Esophagus mucosa (tissue), 1 donor: ENCODE data around the gene CA5A. TPM values are rescaled to one million over a fixed set of nuclear protein-coding genes. Genes with fewer than 3 reads are reported as not detected.
"Not testable (repeated sequence)": the region's sequence is repeated elsewhere in the genome, so short reads cannot be mapped to it uniquely, and the experiment has no call there.

Source experiments
- ATAC-seq: fragments of 200-7000 bp; cut with Tn5 transposase; one replicate; pipeline ENCODE4 v1.9.1; 2020
- total RNA-seq: library from RNA; stranded (reverse); gene quantifications from one replicate; pipeline ENCODE4 v1.2.4, GENCODE V29; 2023
- donor health status: DM: yes; HTN: yes; CAD: no.

CA5A gene
- total RNA-seq, 1 donor from 2014 or later: not detected

DNA sequence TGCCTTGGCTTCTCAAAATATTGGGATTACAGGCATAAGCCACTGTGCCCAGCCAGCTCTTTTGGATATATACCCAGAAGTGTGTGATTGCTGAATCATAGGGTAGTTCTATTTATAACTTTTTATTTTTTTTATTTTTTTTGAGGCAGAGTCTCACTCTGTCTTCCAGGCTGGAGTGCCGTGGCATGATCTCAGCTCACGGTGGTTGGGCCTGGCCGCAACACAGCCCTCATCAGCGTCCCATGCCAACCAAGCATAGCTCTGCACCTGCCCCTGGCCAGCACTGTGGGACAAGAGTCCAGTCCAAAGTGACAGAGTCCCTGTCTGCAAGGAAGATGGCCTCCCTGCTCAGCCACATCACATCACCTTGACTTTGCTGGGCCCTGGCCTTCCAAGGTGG, 42.3 kb downstream of the CA5A start:
- peak; percentile 14 for ATAC-seq

DNA sequence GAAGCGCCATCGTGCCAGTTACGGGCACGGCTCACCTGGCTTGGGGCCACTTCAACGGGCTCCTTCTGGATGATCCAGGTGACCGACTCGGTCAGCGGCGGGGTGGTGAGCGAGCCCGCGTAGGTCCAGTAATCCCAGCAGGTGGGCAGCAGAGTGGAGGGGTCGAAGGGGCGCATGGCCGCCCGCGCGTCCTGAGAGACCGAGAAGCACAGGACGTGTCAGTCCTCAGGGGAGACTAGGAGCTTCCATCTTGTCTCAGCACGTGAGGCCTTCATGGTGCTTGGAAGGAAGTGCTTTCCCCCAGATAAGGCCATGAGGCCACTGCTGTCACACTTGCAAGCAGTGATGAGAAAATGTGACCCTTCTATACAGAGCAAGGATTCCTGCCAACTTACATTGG, 44.6 kb downstream of the CA5A start:
- peak; percentile 23 for ATAC-seq

DNA sequence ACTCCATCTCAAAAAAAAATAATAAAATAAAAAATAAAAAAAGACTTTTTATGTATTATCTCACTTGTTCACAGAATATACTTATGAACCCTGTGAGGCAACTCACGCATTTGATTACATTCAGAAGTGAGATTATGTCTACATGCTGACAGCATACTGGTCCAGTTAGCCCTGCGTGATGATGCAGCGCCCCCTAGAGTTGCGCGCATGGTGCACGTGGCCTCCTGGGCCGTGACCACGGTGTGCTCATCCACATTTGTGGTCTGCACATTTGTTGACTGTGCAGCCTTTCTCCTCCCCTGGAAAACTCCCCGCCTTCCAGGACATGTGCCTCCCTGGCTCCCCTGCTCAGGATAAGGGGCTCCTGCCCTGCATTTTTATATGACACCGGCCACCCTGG, 46.6 kb downstream of the CA5A start:
- not testable (repeated sequence) for ATAC-seq

- ATAC-seq: not testable (repeated sequence)
Measured at GRCh38 chr16:87888346-87888745, 48.0 kb downstream of the CA5A start.

DNA sequence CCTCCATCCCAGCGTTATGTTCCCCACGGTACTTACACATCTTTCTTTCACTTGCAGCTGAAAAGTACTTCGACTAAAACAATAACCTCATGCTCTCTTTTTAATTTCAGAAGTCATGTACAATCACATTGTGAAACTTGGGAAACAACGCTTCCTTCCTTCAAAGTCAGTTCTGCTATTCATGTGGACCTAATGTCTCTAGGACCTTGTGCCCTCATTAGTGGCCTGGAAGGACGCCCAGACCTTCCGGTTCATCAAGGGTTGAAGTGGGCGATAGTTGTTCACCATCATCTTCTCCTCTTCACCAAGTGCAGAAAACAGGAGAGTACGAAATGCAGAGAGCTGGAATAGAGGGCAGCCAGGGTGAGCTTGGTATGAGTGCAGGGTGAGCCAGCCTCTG, 48.4 kb downstream of the CA5A start:
- not testable (repeated sequence) for ATAC-seq

DNA sequence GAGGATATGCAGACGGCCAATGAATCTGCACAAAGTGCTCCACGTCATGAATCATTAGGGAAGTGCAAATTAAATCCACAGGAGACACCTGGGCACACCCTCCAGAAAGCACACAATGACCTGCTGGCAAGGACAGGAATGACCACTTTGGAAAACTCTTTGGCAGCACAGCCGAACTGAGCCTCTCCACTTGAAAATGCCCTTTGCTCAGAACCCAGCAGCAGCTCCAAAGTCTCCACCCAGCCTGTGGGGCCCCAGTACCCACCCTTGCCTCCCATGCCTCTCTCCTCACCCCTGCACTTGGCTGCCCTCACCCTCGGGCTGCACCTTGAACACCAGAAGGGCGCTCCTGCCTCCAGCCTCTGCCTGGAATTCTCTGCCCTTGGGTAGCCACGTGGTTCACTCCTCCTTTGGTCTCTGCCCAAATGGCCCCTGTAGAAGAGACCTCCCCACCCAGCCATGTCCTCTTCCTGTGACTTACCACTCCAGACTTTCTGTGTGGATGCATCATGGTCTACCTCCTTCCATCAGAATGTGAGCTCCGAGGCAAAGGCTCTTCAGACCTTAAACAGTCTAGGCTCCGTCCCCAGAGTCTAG, 50.9 kb downstream of the CA5A start:
- peak; percentile 71 for ATAC-seq

DNA sequence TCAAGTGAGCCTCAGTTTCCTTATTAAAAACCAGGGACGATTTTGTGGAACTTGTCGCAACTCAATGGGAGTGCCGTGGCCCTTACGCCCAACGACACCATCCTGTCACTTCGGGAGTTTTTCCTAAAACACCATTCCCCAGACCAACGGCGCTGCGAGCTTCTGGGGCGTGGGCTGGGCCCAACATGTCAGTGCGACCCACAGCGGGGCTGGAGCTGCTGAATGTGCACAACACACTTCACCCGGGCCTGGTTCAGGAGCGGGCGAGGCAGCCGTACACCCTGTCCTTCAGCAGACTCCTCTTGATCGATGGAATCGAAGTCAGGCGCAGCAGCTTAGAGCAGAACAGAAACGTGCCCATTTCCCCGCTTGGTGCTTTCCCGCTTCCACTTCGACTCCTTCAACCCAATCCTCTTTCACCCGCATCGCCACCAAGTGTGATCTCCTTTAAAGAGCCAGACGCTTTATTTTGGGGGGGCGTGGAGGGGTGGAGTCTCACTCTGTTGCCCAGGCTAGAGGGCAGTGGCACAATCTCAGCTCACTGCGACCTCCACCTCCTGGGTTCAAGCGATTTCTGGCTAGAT, 53.8 kb downstream of the CA5A start:
- no peak for ATAC-seq

- no peak for ATAC-seq
Measured at GRCh38 chr16:87881324-87882200, 54.8 kb downstream of the CA5A start.

GRCh38 chr16:87880117-87880696, 56.1 kb downstream of the CA5A start:
- no peak for ATAC-seq

DNA sequence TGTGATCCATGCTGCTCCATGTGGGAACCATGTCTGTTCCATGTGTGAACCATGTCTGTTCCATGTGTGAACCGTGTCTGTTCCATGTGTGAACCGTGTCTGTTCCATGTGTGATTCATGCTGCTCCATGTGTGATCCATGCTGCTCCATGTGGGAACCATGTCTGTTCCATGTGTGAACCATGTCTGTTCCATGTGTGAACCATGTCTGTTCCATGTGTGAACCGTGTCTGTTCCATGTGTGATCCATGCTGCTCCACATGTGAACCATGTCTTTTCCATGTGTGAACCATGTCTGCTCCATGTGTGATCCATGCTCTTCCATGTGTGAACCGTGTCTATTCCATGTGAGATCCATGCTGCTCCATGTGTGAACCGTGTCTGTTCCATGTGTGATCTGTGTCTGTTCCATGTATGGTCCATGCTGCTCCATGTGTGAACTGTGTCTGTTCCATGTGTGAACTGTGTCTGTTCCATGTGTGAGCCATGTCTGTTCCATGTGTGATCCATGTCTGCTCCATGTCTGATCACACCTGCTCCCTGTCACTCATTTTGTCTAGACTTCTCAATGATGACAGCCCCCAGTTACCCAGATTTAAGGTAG, 56.8 kb downstream of the CA5A start:
- not testable (repeated sequence) for ATAC-seq

DNA sequence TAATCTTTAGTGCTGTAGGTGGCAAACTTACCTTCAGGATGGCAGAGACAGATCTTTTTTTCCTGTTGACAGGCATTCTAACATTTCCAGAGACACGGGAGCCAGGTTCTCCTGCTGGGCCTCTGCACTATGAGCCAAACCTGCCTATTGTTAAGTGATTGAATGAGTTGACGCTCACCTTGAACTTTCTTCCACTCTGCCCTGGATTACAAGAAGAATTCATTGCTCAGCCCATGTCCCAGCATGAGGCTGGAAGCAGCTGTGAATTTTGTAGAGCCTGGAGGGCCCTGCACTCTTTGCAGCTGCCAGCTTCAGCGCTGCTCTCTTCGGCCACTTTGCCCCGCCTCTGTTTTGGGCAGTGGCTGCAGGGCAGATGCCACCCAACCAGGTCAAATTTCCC, 57.6 kb downstream of the CA5A start:
- ATAC-seq: no peak

DNA sequence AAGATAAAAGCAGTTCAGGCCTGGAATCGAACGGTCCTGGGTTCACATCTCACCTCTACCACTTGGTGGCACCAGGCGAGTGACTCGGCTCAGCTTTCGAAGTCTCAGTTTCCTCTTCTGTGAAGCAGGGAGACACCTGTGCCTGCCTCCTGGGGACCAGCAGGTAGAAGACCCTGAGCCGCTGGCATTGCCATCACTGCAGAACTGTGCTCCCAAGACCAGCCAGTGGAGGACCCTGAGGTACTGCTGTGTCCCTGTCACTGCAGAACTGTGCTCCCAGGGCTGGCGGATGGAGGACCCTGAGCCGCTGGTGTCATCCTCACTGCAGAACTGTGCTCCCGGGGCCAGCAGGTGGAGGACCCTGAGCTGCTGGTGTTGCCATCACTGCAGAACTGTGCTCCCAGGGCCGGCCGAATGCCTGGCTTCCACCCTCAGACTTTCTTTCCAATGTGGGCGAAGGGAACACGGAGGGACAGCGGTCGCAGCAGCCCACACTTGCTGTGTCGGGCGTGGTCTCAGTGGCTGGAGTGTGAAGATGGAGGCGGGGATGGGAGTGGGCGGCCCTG, 58.3 kb downstream of the CA5A start:
- peak; percentile 19 for ATAC-seq

DNA sequence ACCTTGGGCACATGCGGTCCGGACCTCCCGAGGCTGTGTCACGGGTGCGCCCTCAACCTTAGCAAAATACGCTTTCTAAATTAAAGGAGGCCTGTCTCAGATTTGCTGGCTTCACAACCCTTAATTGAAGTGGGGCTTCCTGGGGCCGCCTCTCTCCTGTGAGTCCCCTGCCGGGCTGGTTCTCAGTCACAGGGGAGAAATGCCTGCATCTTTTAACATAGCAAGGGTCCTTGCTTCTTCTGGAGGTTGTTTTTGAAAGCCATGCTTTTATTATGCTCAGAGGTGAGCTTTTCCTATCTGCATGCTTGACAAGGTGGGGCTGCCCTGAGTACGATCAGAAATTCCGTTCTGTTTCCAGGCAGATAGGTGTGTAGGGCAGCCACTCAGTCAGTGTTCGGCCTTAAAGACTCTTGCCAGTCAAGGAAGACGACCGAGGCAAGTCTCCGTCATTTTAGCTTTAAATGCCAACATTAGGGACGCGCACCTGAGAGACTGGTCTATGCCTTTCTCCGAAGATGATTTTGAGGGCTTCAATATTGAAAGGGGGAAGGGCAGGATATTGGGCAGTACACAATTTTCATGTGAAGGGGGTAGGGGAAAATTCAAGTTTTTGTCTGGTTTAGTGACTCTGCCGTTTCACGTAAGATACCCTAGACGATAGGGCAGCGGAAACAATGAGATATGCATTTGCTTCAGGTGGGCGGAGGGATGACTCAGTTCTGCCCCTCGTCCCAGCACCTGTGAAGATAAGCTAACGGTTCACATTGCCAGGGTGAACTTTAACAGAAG, 61.5 kb downstream of the CA5A start:
- no peak for ATAC-seq

- ATAC-seq: not testable (repeated sequence)
Measured at GRCh38 chr16:87870418-87871291, 65.7 kb downstream of the CA5A start.

DNA sequence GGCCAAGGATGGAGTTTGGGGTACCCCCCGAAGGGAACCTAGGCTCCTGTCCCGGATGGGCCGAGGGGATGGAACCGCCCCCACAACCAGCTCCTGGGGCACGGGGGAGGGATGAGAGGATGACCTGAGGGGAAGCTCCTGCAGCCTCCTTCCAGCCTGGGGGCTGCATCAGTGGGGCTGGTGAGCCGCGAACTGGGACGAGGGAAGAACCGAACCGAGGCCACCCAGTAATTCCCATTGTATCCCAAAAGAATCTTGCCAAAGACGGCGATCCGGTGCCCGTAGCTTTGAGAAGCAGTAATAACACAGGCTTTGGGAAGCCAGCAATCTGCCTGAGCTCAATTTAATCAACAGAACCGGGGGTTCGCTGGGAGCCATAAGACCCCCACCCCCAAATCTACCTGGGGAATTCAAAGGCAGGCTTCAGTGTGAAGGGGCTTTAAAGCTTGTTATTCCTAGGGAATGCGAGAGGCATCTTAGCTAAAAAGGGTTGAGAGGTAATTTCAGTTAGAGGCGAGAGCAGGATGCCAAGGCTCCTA, 66.4 kb downstream of the CA5A start:
- not testable (repeated sequence) for ATAC-seq

DNA sequence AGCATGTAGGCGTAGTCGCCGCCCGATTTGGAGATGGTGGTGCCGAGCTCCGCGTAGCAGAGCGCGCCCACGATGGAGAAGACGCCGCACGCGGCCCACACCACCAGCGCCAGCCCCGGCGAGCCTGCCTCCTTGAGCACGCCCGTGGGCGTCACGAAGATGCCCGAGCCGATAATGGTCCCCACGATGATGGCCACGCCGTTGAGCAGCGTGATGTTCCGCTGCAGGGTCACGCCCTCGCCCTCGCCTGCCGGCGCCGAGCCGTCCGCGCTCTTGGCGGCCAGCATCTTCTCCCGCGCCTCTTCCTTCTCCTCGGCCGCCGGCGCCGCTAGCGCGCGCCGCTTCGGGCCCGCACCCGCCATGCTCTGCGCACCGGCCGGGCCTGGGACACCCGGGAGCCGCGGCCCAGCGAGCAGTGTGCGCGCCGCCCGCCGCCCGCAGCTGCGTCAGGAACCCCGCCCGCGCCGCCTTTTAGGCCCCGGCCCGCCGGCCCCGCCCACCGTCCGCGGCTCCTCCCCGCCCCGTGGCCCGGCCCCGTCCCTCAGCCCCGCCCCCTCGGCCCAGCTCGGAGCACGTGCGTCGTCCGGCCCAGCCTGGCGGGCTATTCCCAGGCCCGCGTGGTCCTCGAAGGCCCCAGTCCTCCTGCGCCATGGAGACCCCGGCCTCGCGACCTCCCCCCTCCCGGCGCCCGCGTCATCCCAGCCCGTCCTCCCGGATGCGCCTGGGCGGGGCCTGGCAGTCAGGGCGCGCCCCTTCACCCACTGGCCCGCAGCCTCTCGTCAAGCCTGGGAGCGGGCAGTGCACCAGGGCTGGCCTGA, 67.1 kb downstream of the CA5A start, which contains the start of gene SLC7A5:
TSS of gene SLC7A5 (minus strand) at position 447 of the 818 bp plus-strand sequence. CDS start at position 362, 85 bp downstream.
- ATAC-seq: peak; percentile 75

GRCh38 chr16:87868254-87869029, 67.9 kb downstream of the CA5A start:
- ATAC-seq: peak; percentile 68

GRCh38 chr16:87865902-87866555, 70.3 kb downstream of the CA5A start:
- not testable (repeated sequence) for ATAC-seq
